SK-N-SH treated with all-trans-retinoic acid at 6 μM for 48 hours (cell line): Measurements from ENCODE around the gene ZGLP1.

Source experiments
- ATAC-seq: fragments of 200-7000 bp; cut with Tn5 transposase; 3 replicates; pipeline ENCODE4 v1.9.1; 2020; ENCODE audit warnings: mild to moderate bottlenecking, moderate library complexity
- ARNTL ChIP-seq: fragments of 450-650 bp; formaldehyde crosslinking; IDR thresholded peaks from 2 replicates; pipeline ENCODE4 v1.5.0; 2020; ENCODE audit warnings: low read depth, mild to moderate bottlenecking, moderate library complexity, borderline replicate concordance
- BACH2 ChIP-seq: fragments of 250-450 bp; sonication (Bioruptor Pico); IDR thresholded peaks from 2 replicates; pipeline ENCODE4 v1.9.0; 2021; ENCODE audit warnings: mild to moderate bottlenecking, borderline replicate concordance
- ESRRG ChIP-seq: fragments of 250-450 bp; sonication (Bioruptor Pico); IDR thresholded peaks from 2 replicates; pipeline ENCODE4 v1.6.1; 2021; ENCODE audit warnings: mild to moderate bottlenecking
- ISL1 ChIP-seq: fragments of 250-450 bp; sonication (Bioruptor Pico); IDR thresholded peaks from 2 replicates; pipeline ENCODE4 v2.1.2; 2022; ENCODE audit warnings: mild to moderate bottlenecking, moderate library complexity
- OSR1 ChIP-seq: fragments of 250-450 bp; sonication (Bioruptor Pico); IDR thresholded peaks from 2 replicates; pipeline ENCODE4 v1.8.0; 2022; ENCODE audit warnings: moderate library complexity, mild to moderate bottlenecking, inconsistent platforms
- PPARA ChIP-seq: fragments of 250-450 bp; sonication (Bioruptor Pico); IDR thresholded peaks from 2 replicates; pipeline ENCODE4 v1.5.0; 2020; ENCODE audit warnings: mild to moderate bottlenecking, borderline replicate concordance
- RARB ChIP-seq: fragments of 250-450 bp; sonication (Bioruptor Pico); IDR thresholded peaks from 2 replicates; pipeline ENCODE4 v1.8.0; 2021; ENCODE audit warnings: mild to moderate bottlenecking, moderate library complexity
- SNAI2 ChIP-seq: fragments of 250-450 bp; sonication (Bioruptor Pico); IDR thresholded peaks from 2 replicates; pipeline ENCODE4 v1.5.0; 2020; ENCODE audit warnings: mild to moderate bottlenecking, moderate library complexity
- TCF4 ChIP-seq: fragments of 250-450 bp; sonication (Bioruptor Pico); IDR thresholded peaks from 2 replicates; pipeline ENCODE4 v1.8.0; 2021; ENCODE audit warnings: mild to moderate bottlenecking, moderate library complexity, borderline replicate concordance
- TOX ChIP-seq: fragments of 250-450 bp; sonication (Bioruptor Pico); IDR thresholded peaks from 2 replicates; pipeline ENCODE4 v1.8.0; 2021; ENCODE audit warnings: mild to moderate bottlenecking, moderate library complexity, borderline replicate concordance
- ZC3H10 ChIP-seq: fragments of 250-450 bp; sonication (Bioruptor Pico); IDR thresholded peaks from 2 replicates; pipeline ENCODE4 v1.5.1; 2021; ENCODE audit warnings: mild to moderate bottlenecking, moderate library complexity
- ZFP3 ChIP-seq: fragments of 250-450 bp; sonication (Bioruptor Pico); IDR thresholded peaks from 2 replicates; pipeline ENCODE4 v1.5.0; 2020; ENCODE audit warnings: mild to moderate bottlenecking, moderate library complexity
- ZFP30 ChIP-seq: fragments of 450-650 bp; formaldehyde crosslinking; IDR thresholded peaks from 2 replicates; pipeline ENCODE4 v1.5.0; 2022; ENCODE audit warnings: mild to moderate bottlenecking, moderate library complexity
- ZNF565 ChIP-seq: fragments of 450-650 bp; formaldehyde crosslinking; conservative IDR thresholded peaks from 2 replicates; pipeline ENCODE4 v1.5.0; 2020; ENCODE audit warnings: low read depth, mild to moderate bottlenecking, moderate library complexity
- ZNF70 ChIP-seq: fragments of 450-650 bp; formaldehyde crosslinking; IDR thresholded peaks from 2 replicates; pipeline ENCODE4 v1.5.0; 2020; ENCODE audit warnings: mild to moderate bottlenecking, moderate library complexity
- ZNF8 ChIP-seq: fragments of 450-650 bp; formaldehyde crosslinking; IDR thresholded peaks from 2 replicates; pipeline ENCODE4 v1.5.0; 2020; ENCODE audit warnings: mild to moderate bottlenecking, moderate library complexity
- TF ChIP-seq, protein P1 (sequence below): fragments of 250-450 bp; sonication (Bioruptor Pico); IDR thresholded peaks from 2 replicates; pipeline ENCODE4 v1.8.0; 2021; ENCODE audit warnings: low read depth, mild to moderate bottlenecking, moderate library complexity, borderline replicate concordance
- TF ChIP-seq, protein P2 (sequence below): fragments of 250-450 bp; sonication (Bioruptor Pico); IDR thresholded peaks from 2 replicates; pipeline ENCODE4 v1.8.0; 2020; ENCODE audit warnings: mild to moderate bottlenecking, moderate library complexity, borderline replicate concordance
- TF ChIP-seq, protein P3 (sequence below): fragments of 250-450 bp; sonication (Bioruptor Pico); IDR thresholded peaks from 2 replicates; pipeline ENCODE4 v1.5.0; 2020; ENCODE audit warnings: mild to moderate bottlenecking, moderate library complexity
- TF ChIP-seq, protein P4 (sequence below): fragments of 250-450 bp; sonication (Bioruptor Pico); IDR thresholded peaks from 2 replicates; pipeline ENCODE4 v1.5.1; 2021; ENCODE audit warnings: mild to moderate bottlenecking, moderate library complexity

Gene ZGLP1

DNA sequence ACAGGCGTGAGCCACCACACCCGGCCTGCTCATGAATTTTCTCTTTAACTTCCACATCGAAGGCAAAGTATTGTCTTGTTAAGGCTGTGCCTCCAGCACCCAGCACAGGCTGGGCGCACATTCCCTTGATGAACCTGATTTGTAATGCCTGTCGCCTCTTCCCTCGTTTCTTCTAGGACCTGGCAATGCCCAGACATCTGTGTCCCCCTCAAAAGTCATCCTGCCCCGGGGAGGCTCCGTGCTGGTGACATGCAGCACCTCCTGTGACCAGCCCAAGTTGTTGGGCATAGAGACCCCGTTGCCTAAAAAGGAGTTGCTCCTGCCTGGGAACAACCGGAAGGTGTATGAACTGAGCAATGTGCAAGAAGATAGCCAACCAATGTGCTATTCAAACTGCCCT lies 35.0 kb downstream of the ZGLP1 start:
- ATAC-seq = no peak
- TF ChIP-seq, protein P1, sequence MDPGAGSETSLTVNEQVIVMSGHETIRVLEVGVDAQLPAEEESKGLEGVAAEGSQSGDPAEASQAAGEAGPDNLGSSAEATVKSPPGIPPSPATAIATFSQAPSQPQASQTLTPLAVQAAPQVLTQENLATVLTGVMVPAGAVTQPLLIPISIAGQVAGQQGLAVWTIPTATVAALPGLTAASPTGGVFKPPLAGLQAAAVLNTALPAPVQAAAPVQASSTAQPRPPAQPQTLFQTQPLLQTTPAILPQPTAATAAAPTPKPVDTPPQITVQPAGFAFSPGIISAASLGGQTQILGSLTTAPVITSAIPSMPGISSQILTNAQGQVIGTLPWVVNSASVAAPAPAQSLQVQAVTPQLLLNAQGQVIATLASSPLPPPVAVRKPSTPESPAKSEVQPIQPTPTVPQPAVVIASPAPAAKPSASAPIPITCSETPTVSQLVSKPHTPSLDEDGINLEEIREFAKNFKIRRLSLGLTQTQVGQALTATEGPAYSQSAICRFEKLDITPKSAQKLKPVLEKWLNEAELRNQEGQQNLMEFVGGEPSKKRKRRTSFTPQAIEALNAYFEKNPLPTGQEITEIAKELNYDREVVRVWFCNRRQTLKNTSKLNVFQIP (CRISPR knock-in tag) = no peak
- TF ChIP-seq OSR1 (CRISPR knock-in tag) (no peak), ARNTL (CRISPR knock-in tag) (no peak), ZNF565 (CRISPR knock-in tag) (no peak), BACH2 (no peak), TOX (no peak), ISL1 (CRISPR knock-in tag) (no peak)
- TF ChIP-seq, protein P2, sequence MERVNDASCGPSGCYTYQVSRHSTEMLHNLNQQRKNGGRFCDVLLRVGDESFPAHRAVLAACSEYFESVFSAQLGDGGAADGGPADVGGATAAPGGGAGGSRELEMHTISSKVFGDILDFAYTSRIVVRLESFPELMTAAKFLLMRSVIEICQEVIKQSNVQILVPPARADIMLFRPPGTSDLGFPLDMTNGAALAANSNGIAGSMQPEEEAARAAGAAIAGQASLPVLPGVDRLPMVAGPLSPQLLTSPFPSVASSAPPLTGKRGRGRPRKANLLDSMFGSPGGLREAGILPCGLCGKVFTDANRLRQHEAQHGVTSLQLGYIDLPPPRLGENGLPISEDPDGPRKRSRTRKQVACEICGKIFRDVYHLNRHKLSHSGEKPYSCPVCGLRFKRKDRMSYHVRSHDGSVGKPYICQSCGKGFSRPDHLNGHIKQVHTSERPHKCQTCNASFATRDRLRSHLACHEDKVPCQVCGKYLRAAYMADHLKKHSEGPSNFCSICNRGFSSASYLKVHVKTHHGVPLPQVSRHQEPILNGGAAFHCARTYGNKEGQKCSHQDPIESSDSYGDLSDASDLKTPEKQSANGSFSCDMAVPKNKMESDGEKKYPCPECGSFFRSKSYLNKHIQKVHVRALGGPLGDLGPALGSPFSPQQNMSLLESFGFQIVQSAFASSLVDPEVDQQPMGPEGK = no peak
- TF ChIP-seq, protein P3, sequence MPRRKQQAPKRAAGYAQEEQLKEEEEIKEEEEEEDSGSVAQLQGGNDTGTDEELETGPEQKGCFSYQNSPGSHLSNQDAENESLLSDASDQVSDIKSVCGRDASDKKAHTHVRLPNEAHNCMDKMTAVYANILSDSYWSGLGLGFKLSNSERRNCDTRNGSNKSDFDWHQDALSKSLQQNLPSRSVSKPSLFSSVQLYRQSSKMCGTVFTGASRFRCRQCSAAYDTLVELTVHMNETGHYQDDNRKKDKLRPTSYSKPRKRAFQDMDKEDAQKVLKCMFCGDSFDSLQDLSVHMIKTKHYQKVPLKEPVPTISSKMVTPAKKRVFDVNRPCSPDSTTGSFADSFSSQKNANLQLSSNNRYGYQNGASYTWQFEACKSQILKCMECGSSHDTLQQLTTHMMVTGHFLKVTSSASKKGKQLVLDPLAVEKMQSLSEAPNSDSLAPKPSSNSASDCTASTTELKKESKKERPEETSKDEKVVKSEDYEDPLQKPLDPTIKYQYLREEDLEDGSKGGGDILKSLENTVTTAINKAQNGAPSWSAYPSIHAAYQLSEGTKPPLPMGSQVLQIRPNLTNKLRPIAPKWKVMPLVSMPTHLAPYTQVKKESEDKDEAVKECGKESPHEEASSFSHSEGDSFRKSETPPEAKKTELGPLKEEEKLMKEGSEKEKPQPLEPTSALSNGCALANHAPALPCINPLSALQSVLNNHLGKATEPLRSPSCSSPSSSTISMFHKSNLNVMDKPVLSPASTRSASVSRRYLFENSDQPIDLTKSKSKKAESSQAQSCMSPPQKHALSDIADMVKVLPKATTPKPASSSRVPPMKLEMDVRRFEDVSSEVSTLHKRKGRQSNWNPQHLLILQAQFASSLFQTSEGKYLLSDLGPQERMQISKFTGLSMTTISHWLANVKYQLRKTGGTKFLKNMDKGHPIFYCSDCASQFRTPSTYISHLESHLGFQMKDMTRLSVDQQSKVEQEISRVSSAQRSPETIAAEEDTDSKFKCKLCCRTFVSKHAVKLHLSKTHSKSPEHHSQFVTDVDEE (CRISPR knock-in tag) = no peak

DNA sequence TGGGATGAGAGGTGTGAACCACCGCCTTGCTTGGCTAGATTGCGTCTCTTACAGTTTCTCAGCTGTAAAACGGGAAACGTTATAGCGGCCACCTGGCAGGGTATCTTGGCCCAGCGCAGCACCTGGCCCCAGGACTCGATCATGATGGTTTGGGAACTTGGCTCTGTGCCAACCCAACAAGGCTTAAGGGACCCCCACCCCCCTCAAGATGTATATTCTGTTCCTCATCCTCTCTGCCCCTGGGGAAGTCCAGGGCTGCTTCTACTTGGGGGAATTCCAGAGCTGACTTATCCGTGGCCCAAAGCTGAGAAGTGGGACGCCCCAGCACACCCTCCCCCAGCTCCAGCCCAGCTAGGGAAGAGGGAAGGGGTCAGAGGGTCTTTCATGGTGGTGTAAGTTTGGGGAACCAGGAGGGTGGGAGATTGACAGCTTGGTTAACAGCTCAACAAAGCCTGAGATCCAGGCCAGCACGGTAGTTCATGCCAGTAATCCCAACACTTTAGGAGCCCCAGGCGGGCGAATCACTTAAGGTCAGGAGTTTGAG lies 38.0 kb downstream of the ZGLP1 start:
- ATAC-seq = no peak
- TF ChIP-seq TCF4 (CRISPR knock-in tag) = no peak
- TF ChIP-seq ZNF565 (CRISPR knock-in tag) = no peak
- no peak for TF ChIP-seq ZNF8 (CRISPR knock-in tag)
- TF ChIP-seq ISL1 (CRISPR knock-in tag) = no peak
- TF ChIP-seq, protein P1 (CRISPR knock-in tag) = no peak
- TF ChIP-seq RARB (CRISPR knock-in tag) = no peak
- no peak for TF ChIP-seq SNAI2 (CRISPR knock-in tag)
- TF ChIP-seq ZNF70 (CRISPR knock-in tag) = no peak
- TF ChIP-seq, protein P4, sequence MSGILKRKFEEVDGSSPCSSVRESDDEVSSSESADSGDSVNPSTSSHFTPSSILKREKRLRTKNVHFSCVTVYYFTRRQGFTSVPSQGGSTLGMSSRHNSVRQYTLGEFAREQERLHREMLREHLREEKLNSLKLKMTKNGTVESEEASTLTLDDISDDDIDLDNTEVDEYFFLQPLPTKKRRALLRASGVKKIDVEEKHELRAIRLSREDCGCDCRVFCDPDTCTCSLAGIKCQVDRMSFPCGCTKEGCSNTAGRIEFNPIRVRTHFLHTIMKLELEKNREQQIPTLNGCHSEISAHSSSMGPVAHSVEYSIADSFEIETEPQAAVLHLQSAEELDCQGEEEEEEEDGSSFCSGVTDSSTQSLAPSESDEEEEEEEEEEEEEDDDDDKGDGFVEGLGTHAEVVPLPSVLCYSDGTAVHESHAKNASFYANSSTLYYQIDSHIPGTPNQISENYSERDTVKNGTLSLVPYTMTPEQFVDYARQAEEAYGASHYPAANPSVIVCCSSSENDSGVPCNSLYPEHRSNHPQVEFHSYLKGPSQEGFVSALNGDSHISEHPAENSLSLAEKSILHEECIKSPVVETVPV (CRISPR knock-in tag) = no peak
- TF ChIP-seq ESRRG = no peak
- TF ChIP-seq ZFP30 (CRISPR knock-in tag) = no peak

DNA sequence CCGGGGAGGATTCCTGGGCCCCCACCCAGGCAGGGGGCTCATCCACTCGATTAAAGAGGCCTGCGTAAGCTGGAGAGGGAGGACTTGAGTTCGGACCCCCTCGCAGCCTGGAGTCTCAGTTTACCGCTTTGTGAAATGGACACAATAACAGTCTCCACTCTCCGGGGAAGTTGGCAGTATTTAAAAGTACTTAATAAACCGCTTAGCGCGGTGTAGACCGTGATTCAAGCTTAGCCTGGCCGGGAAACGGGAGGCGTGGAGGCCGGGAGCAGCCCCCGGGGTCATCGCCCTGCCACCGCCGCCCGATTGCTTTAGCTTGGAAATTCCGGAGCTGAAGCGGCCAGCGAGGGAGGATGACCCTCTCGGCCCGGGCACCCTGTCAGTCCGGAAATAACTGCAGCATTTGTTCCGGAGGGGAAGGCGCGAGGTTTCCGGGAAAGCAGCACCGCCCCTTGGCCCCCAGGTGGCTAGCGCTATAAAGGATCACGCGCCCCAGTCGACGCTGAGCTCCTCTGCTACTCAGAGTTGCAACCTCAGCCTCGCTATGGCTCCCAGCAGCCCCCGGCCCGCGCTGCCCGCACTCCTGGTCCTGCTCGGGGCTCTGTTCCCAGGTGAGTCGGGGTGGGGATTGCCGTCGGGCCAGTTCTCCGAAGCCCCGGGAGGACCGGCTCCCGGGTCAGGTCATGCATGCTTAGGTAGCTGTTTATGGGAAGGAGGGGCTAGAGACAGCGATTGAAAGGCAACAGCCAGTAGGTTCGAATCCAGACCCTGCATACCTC lies 38.8 kb downstream of the ZGLP1 start, which contains the start of gene ICAM1:
ICAM1 (plus strand) TSS at position 505 of the 779 bp plus-strand sequence; CDS start at position 545, 40 bp downstream.
- ATAC-seq = peak; percentile 53
- TF ChIP-seq ZNF8 (CRISPR knock-in tag) (no peak), SNAI2 (CRISPR knock-in tag) (no peak), ZC3H10 (CRISPR knock-in tag) (no peak), ISL1 (CRISPR knock-in tag) (no peak), ZFP30 (CRISPR knock-in tag) (no peak), PPARA (no peak), ZNF565 (CRISPR knock-in tag) (no peak), ZFP3 (no peak)
- TF ChIP-seq, protein P2 = no peak
- TF ChIP-seq, protein P1 (CRISPR knock-in tag) = no peak
